Measurements from ENCODE around the gene SEC31A. TPM values are rescaled to one million over a fixed set of nuclear protein-coding genes. Genes with fewer than 3 reads are reported as not detected.

SEC31A gene
- total RNA-seq, 5 donors from 2014 or later (not counting 1 experiment from before 2014, with no cell fraction given), result 107 to 146 (median 130) TPM

- Histone ChIP-seq H3K4me1 (ENCODE audit: control insufficient read depth in 1 of 2, extremely low read depth in 1 of 2, insufficient read depth in 2 of 2, low read length in 2 of 2) (peaks cover 14 to 18% of the 10 kb centered on the region in 2 experiments), H3K27me3 (replicated peaks in 1 of 2; ENCODE audit: control insufficient read depth in 2 of 2, extremely low read depth in 1 of 2, insufficient read depth in 2 of 2, low read length in 1 of 2) (no peaks in the 10 kb centered on the region), H3K9me3 (no peaks in the 10 kb centered on the region), H3K4me3 (ENCODE audit: control insufficient read depth in 1 of 2, extremely low read depth in 1 of 2, low read length in 1 of 2) (peak overlapping the region; percentile 87 to 92), H3K27ac (ENCODE audit: low read length) (peak overlapping the region; percentile 90), H3K36me3 (ENCODE audit: control insufficient read depth in 2 of 2, extremely low read depth in 1 of 2, insufficient read depth in 1 of 2, low read length in 1 of 2) (peaks cover 3 to 16% of the 10 kb centered on the region in 2 donors)
- H3K4me3 Mint-ChIP-seq, result peak overlapping the region; percentile 88 to 94 (median 90)
- H3K27me3 Mint-ChIP-seq, result no peaks in the 10 kb centered on the region
- DNase-seq, result no peak
- peaks cover 39 to 45% (median 40%) of the 10 kb centered on the region in 3 donors for H3K4me1 Mint-ChIP-seq
- H3K9me3 Mint-ChIP-seq, result no peaks in the 10 kb centered on the region
- no peak for ATAC-seq (replicated peaks in 1 of 4)
- 56% methylated on average over 1 of the region's 7 CpGs for WGBS (ENCODE audit: insufficient coverage)
- H3K27ac Mint-ChIP-seq, result peak overlapping the region; percentile 96 to 97
- POLR2A ChIA-PET, result no interaction called here
- CTCF ChIA-PET, result interaction anchor here (0.5 to 1.9 kb wide), 3 partner anchors 8 to 360 kb away, joined by 3 to 8 read pairs (median 4); partner anchors contain the start of gene THAP9 (in 1 of the 2)
- peaks cover 20% of the 10 kb centered on the region for H3K36me3 Mint-ChIP-seq
These were observed 934 bp upstream of the SEC31A start for GRCh38 chr4:82891707-82892466.

DNA sequence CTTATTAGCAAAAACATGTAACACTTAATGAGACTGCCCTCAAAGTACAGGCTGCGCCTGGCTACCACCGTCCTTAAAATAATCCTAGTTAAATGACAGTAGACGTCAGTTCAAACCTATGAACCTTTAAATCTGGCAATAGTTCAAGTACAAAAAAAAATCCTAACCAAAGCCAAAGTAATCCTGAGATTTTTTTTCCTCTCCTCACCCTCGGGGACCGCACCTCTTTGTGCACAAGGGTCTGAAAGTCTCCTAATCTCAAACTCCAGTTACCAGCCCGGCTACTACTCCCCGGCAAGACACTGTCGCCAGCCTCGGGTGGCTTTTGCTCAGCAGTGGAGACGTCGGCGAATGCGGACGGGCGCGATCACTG is 439 bp downstream of the SEC31A start:
- Histone ChIP-seq H3K27ac (ENCODE audit: low read length) (peak overlapping the region; percentile 90), H3K4me1 (ENCODE audit: control insufficient read depth in 1 of 2, extremely low read depth in 1 of 2, insufficient read depth in 2 of 2, low read length in 2 of 2) (peaks cover 14 to 21% of the 10 kb centered on the region in 2 experiments), H3K27me3 (replicated peaks in 1 of 2; ENCODE audit: control insufficient read depth in 2 of 2, extremely low read depth in 1 of 2, insufficient read depth in 2 of 2, low read length in 1 of 2) (no peaks in the 10 kb centered on the region), H3K4me3 (ENCODE audit: control insufficient read depth in 1 of 2, extremely low read depth in 1 of 2, low read length in 1 of 2) (peak overlapping the region; percentile 87 to 92), H3K36me3 (ENCODE audit: control insufficient read depth in 2 of 2, extremely low read depth in 1 of 2, insufficient read depth in 1 of 2, low read length in 1 of 2) (peaks cover 3 to 16% of the 10 kb centered on the region in 2 donors), H3K9me3 (no peaks in the 10 kb centered on the region)
- POLR2A ChIA-PET, result interaction anchor here in 1 of 2 donors (0.6 to 0.7 kb wide), 2 partner anchors 16 to 28 kb away, joined by 4 to 5 read pairs; no protein-coding TSS in a partner anchor
- Mint-ChIP-seq H3K4me1 (peaks cover 47 to 53% (median 47%) of the 10 kb centered on the region in 3 donors), H3K27ac (peak overlapping the region; percentile 96 to 97), H3K4me3 (peak overlapping the region; percentile 88 to 94 (median 90)), H3K27me3 (no peaks in the 10 kb centered on the region), H3K9me3 (no peaks in the 10 kb centered on the region), H3K36me3 (peaks cover 14% of the 10 kb centered on the region)
- ATAC-seq (replicated peaks in 1 of 4), result peak in 1 of 4 experiments; percentile 1
- CTCF ChIA-PET, result interaction anchor here in 1 of 2 donors (1.3 to 1.9 kb wide), 3 partner anchors 10 to 145 kb away, joined by 4 to 8 read pairs (median 5); partner anchors contain the start of genes COPS4 and THAP9
- no peak for DNase-seq
- 0% methylated on average over 16 of the region's 16 CpGs for WGBS (ENCODE audit: insufficient coverage)

DNA sequence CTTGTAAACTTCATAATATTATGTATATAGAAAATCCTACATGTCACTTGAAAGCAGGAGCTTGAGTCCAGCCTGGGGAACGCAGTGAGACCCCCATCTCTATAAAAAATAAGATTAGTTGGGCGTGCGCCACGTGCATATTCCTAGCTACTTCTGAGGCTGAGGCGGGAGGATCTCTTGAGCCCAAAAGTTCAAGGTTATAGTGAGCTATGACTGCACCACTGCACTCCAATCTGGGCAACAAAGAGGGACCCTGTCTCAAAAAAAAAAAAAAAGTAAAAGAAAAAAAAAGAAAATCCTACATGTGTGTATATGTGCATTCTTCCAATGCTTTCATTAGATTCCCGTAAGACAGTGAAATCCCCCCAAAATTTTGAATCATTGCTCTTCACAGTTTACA is 1.7 kb downstream of the SEC31A start:
- Mint-ChIP-seq H3K4me3 (peak overlapping the region; percentile 88 to 94 (median 90)), H3K9me3 (no peaks in the 10 kb centered on the region), H3K4me1 (peaks cover 57 to 65% (median 57%) of the 10 kb centered on the region in 3 donors), H3K27ac (peak overlapping the region; percentile 44 to 96), H3K27me3 (no peaks in the 10 kb centered on the region), H3K36me3 (peaks cover 8% of the 10 kb centered on the region)
- DNase-seq (no peak), ATAC-seq (replicated peaks in 1 of 4) (no peak)
- CTCF ChIA-PET, result interaction anchor here (0.6 to 1.9 kb wide), 7 partner anchors 10 to 604 kb away, joined by 3 to 23 read pairs (median 4); partner anchors contain the start of gene COPS4 (in 1 of the 2)
- H3K4me3 ChIP-seq (ENCODE audit: control insufficient read depth in 1 of 2, extremely low read depth in 1 of 2, low read length in 1 of 2), result no peak overlapping the region
- H3K27me3 ChIP-seq (replicated peaks in 1 of 2; ENCODE audit: control insufficient read depth in 2 of 2, extremely low read depth in 1 of 2, insufficient read depth in 2 of 2, low read length in 1 of 2), result no peaks in the 10 kb centered on the region
- H3K36me3 ChIP-seq (ENCODE audit: control insufficient read depth in 2 of 2, extremely low read depth in 1 of 2, insufficient read depth in 1 of 2, low read length in 1 of 2), result peaks cover 3 to 7% of the 10 kb centered on the region in 2 donors
- no peaks in the 10 kb centered on the region for H3K9me3 ChIP-seq
- POLR2A ChIA-PET, result interaction anchor here (0.6 to 1.5 kb wide), 2 partner anchors 11 to 83 kb away, joined by 4 to 12 read pairs; partner anchors contain the start of gene THAP9 (in 1 of the 2)
- WGBS (ENCODE audit: insufficient coverage), result 100% methylated on average over 4 of the region's 6 CpGs
- H3K4me1 ChIP-seq (ENCODE audit: control insufficient read depth in 1 of 2, extremely low read depth in 1 of 2, insufficient read depth in 2 of 2, low read length in 2 of 2), result peaks cover 14 to 23% of the 10 kb centered on the region in 2 experiments
- H3K27ac ChIP-seq (ENCODE audit: low read length), result no peak overlapping the region

DNA sequence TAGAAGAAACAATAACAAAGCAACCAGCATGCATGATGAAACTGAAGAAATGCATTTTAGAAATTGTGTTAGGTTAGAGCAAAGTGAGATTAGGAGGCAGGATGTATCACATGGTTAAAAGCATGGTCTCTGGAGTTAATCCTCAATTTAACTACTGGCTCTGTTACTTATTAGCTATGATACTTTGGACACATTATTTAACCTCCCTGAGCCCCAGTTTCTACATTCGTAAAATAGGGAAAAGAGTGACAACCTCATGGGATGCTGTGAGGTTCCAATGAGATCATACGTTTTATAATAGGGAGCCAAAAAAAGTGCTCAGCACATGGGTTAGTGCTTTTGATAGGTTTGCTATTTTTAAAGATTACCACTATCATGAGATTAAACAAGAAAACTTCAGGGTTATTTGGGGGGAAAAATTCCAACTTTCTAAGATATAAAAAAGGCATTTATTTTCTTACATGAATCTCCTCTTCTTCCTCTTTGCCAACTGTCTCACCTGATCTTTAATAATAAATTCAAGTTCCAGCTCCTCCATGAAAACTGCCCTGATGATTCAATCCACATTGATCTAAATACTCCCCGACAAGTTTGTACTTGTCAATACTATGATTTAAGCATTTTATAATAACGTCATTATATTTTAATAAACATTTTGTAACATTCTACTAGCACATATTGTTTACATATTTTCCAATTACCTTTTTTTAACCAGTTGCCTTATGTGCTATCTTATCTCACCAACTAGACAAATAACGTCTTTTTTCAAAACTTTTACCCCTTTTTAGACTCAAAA is 4.6 kb downstream of the SEC31A start:
- Histone ChIP-seq H3K27me3 (replicated peaks in 1 of 2; ENCODE audit: control insufficient read depth in 2 of 2, extremely low read depth in 1 of 2, insufficient read depth in 2 of 2, low read length in 1 of 2) (no peaks in the 10 kb centered on the region), H3K27ac (ENCODE audit: low read length) (no peak overlapping the region), H3K4me3 (ENCODE audit: control insufficient read depth in 1 of 2, extremely low read depth in 1 of 2, low read length in 1 of 2) (no peak overlapping the region), H3K4me1 (ENCODE audit: control insufficient read depth in 1 of 2, extremely low read depth in 1 of 2, insufficient read depth in 2 of 2, low read length in 2 of 2) (peaks cover 11 to 17% of the 10 kb centered on the region in 2 experiments), H3K9me3 (no peaks in the 10 kb centered on the region), H3K36me3 (ENCODE audit: control insufficient read depth in 2 of 2, extremely low read depth in 1 of 2, insufficient read depth in 1 of 2, low read length in 1 of 2) (no peaks in the 10 kb centered on the region)
- ChIA-PET CTCF (interaction anchor here in 1 of 2 donors (0.8 kb wide), 1 partner anchor 13 kb away, joined by 3 read pairs; no protein-coding TSS in a partner anchor), POLR2A (interaction anchor here in 1 of 2 donors (0.8 kb wide), 1 partner anchor 11 kb away, joined by 3 read pairs; no protein-coding TSS in a partner anchor)
- Mint-ChIP-seq H3K36me3 (peaks cover 5% of the 10 kb centered on the region), H3K27ac (no peak overlapping the region), H3K4me1 (peaks cover 61 to 68% (median 61%) of the 10 kb centered on the region in 3 donors), H3K4me3 (no peak overlapping the region), H3K9me3 (no peaks in the 10 kb centered on the region), H3K27me3 (no peaks in the 10 kb centered on the region)
- ATAC-seq (replicated peaks in 1 of 4) (no peak), DNase-seq (no peak)
- WGBS (ENCODE audit: insufficient coverage), result no CpG with 5 or more reads among the region's 5 CpGs

DNA sequence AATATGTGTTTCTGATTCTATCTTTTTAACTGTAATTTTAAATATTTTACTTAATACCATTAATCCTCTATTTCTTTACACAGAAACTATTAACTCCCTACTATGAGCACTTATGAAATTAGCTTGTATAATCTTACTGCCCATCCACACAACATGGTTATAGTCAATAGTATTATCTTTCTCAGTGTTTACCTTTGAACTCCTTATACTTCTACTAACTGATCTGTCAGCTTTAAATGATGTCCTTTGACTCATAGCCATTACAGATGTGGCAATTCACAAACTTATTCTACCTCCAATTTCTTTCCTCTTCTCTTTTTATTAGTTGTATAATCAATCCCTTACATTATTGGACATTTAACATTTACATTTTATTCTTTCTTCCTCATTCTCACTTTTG is 5.5 kb downstream of the SEC31A start:
- Histone ChIP-seq H3K36me3 (ENCODE audit: control insufficient read depth in 2 of 2, extremely low read depth in 1 of 2, insufficient read depth in 1 of 2, low read length in 1 of 2) (peaks cover 0 to 5% of the 10 kb centered on the region in 2 donors), H3K4me1 (ENCODE audit: control insufficient read depth in 1 of 2, extremely low read depth in 1 of 2, insufficient read depth in 2 of 2, low read length in 2 of 2) (peaks cover 11 to 17% of the 10 kb centered on the region in 2 experiments), H3K27me3 (replicated peaks in 1 of 2; ENCODE audit: control insufficient read depth in 2 of 2, extremely low read depth in 1 of 2, insufficient read depth in 2 of 2, low read length in 1 of 2) (no peaks in the 10 kb centered on the region), H3K27ac (ENCODE audit: low read length) (no peak overlapping the region), H3K9me3 (no peaks in the 10 kb centered on the region), H3K4me3 (ENCODE audit: control insufficient read depth in 1 of 2, extremely low read depth in 1 of 2, low read length in 1 of 2) (no peak overlapping the region)
- Mint-ChIP-seq H3K27ac (no peak overlapping the region), H3K9me3 (no peaks in the 10 kb centered on the region), H3K4me3 (no peak overlapping the region), H3K4me1 (peaks cover 61 to 74% (median 63%) of the 10 kb centered on the region in 3 donors), H3K36me3 (peaks cover 10% of the 10 kb centered on the region), H3K27me3 (no peaks in the 10 kb centered on the region)
- ChIA-PET CTCF (no interaction called here), POLR2A (interaction anchor here in 1 of 2 donors (0.8 kb wide), 1 partner anchor 12 kb away, joined by 3 read pairs; no protein-coding TSS in a partner anchor)
- ATAC-seq (replicated peaks in 1 of 4) (no peak), DNase-seq (no peak)

- peaks cover 44% of the 10 kb centered on the region for H3K36me3 Mint-ChIP-seq
- H3K27me3 Mint-ChIP-seq, result no peaks in the 10 kb centered on the region
- H3K36me3 ChIP-seq (ENCODE audit: control insufficient read depth in 2 of 2, extremely low read depth in 1 of 2, insufficient read depth in 1 of 2, low read length in 1 of 2), result peaks cover 16 to 59% of the 10 kb centered on the region in 2 donors
- H3K27me3 ChIP-seq (replicated peaks in 1 of 2; ENCODE audit: control insufficient read depth in 2 of 2, extremely low read depth in 1 of 2, insufficient read depth in 2 of 2, low read length in 1 of 2), result no peaks in the 10 kb centered on the region
- H3K4me1 Mint-ChIP-seq, result peaks cover 22 to 27% (median 26%) of the 10 kb centered on the region in 3 donors
- H3K4me3 ChIP-seq (ENCODE audit: control insufficient read depth in 1 of 2, extremely low read depth in 1 of 2, low read length in 1 of 2), result no peak overlapping the region
- no peaks in the 10 kb centered on the region for H3K9me3 ChIP-seq
- WGBS (ENCODE audit: insufficient coverage), result no CpG with 5 or more reads among the region's 5 CpGs
- CTCF ChIA-PET, result no interaction called here
- H3K27ac ChIP-seq (ENCODE audit: low read length), result no peak overlapping the region
- POLR2A ChIA-PET, result interaction anchor here in 1 of 2 donors (0.6 kb wide), 2 partner anchors 14 to 29 kb away, joined by 3 read pairs; no protein-coding TSS in a partner anchor
- no peaks in the 10 kb centered on the region for H3K9me3 Mint-ChIP-seq
- peaks cover 4 to 15% of the 10 kb centered on the region in 2 experiments for H3K4me1 ChIP-seq (ENCODE audit: control insufficient read depth in 1 of 2, extremely low read depth in 1 of 2, insufficient read depth in 2 of 2, low read length in 2 of 2)
- no peak overlapping the region for H3K27ac Mint-ChIP-seq
- no peak overlapping the region for H3K4me3 Mint-ChIP-seq
- no peak for DNase-seq
- ATAC-seq (replicated peaks in 1 of 4), result no peak
These were observed 22.4 kb downstream of the SEC31A start for GRCh38 chr4:82868572-82868971.
